Suprapubic skin (tissue), 4 donors: ENCODE measurements around the gene COQ6. TPM values are rescaled to one million over a fixed set of nuclear protein-coding genes. Genes with fewer than 3 reads are reported as not detected.
"Not testable (repeated sequence)": the region's sequence is repeated elsewhere in the genome, so short reads cannot be mapped to it uniquely, and the experiment has no call there.

Experiments used
- DNase-seq, 2 donors: peaks; one replicate each; pipeline ENCODE4 v3.0.0-alpha.2; 2019; ENCODE audit warnings: low spot score in 2 of 2
- H3K27ac ChIP-seq: fragments of 200-600 bp; sonication (generic); one replicate; pipeline ENCODE4 v1.5.1; 2019
- H3K27me3 ChIP-seq: fragments of 200-600 bp; sonication (generic); one replicate; pipeline ENCODE4 v1.5.1; 2019
- H3K36me3 ChIP-seq: fragments of 200-600 bp; sonication (generic); one replicate; pipeline ENCODE4 v1.5.1; 2019
- H3K4me1 ChIP-seq: fragments of 200-600 bp; sonication (generic); one replicate; pipeline ENCODE4 v1.5.1; 2019
- H3K4me3 ChIP-seq: fragments of 200-600 bp; sonication (generic); one replicate; pipeline ENCODE4 v1.5.1; 2019; ENCODE audit warnings: mild to moderate bottlenecking
- H3K9me3 ChIP-seq: fragments of 200-600 bp; sonication (generic); one replicate; pipeline ENCODE4 v1.5.1; 2019
- CTCF ChIP-seq, 2 donors: fragments of 200-600 bp in 1 of 2; fragments of 450-650 bp in 1 of 2; sonication (generic) in 1 of 2; IDR thresholded peaks; one replicate each; pipeline ENCODE4 v1.5.1; 2016 to 2019; ENCODE audit warnings: antibody characterized with exemption in 2 of 2, mild to moderate bottlenecking in 1 of 2, moderate library complexity in 1 of 2
- EP300 ChIP-seq: sonication (generic); formaldehyde crosslinking; IDR thresholded peaks from one replicate; pipeline ENCODE4 v1.6.1; 2017; ENCODE audit warnings: antibody characterized with exemption
- POLR2A ChIP-seq, 2 donors: fragments of 450-650 bp; IDR thresholded peaks; one replicate each; pipeline ENCODE4 v1.6.1; 2017; ENCODE audit warnings: antibody characterized with exemption in 2 of 2, mild to moderate bottlenecking in 2 of 2, moderate library complexity in 2 of 2
- POLR2AphosphoS5 ChIP-seq, 3 donors: sonication (generic); formaldehyde crosslinking; IDR thresholded peaks; one replicate each; pipeline ENCODE4 v1.6.1; 2017; ENCODE audit warnings: antibody characterized with exemption in 3 of 3
- WGBS: methylation state at CpG from one replicate; pipeline ENCODE4 v1.1.5; 2018; 5-methylcytosine and 5-hydroxymethylcytosine counted together
- total RNA-seq, 4 donors: library from RNA; depleted of rRNA; stranded (reverse); fragments of >200 nt; gene quantifications; one replicate each; pipeline ENCODE4 v1.1.0, GENCODE V29; 2016

The COQ6 gene
- total RNA-seq = 10 to 100 TPM; 25.4 to 54.0 (median 42.3) TPM

- Histone ChIP-seq H3K27ac (peak within 1 kb of the TSS; percentile 91), H3K4me1 (peaks cover 16% of the 10 kb centered on the region), H3K36me3 (peaks cover 28% of the 10 kb centered on the region), H3K27me3 (no peaks in the 10 kb centered on the region), H3K9me3 (no peaks in the 10 kb centered on the region), H3K4me3 (peak within 1 kb of the TSS; percentile 80)
- DNase-seq = peak; percentile 96 to 97
- WGBS = under 1% methylated on average over 32 of the region's 70 CpGs
- no peak for TF ChIP-seq EP300
- peak; percentile 74 to 87 (median 82) for TF ChIP-seq POLR2AphosphoS5 (IDR thresholded peaks at IDR 0.05)
- TF ChIP-seq POLR2A (IDR thresholded peaks at IDR 0.05) = peak; percentile 27 to 89
- no peak for TF ChIP-seq CTCF (IDR thresholded peaks at IDR 0.05)
Measured at GRCh38 chr14:73949752-73950734, at the start of gene COQ6, which contains the start of gene FAM161B. Gene COQ6, plus strand, starts transcription at chr14:73950302. Its CDS starts 31 bp downstream, at chr14:73950333. Gene FAM161B, minus strand, starts transcription at chr14:73950094. Its CDS starts 68 bp downstream, at chr14:73950026.

GRCh38 chr14:73903028-73903427 lies 47.1 kb upstream of the COQ6 start:
- Histone ChIP-seq H3K4me1 (no peaks in the 10 kb centered on the region), H3K27ac (no peak overlapping the region), H3K36me3 (peaks cover 83% of the 10 kb centered on the region), H3K9me3 (no peaks in the 10 kb centered on the region), H3K27me3 (no peaks in the 10 kb centered on the region), H3K4me3 (no peak overlapping the region)
- 95% methylated on average over 3 of the region's 3 CpGs for WGBS
- TF ChIP-seq EP300 (no peak), POLR2AphosphoS5 (IDR thresholded peaks at IDR 0.05) (no peak), POLR2A (IDR thresholded peaks at IDR 0.05) (no peak), CTCF (IDR thresholded peaks at IDR 0.05) (no peak)
- DNase-seq = no peak

- WGBS = 100% methylated on average over 1 of the region's 1 CpG
- TF ChIP-seq POLR2AphosphoS5 (IDR thresholded peaks at IDR 0.05) = no peak
- TF ChIP-seq CTCF (IDR thresholded peaks at IDR 0.05) = no peak
- H3K9me3 ChIP-seq = no peaks in the 10 kb centered on the region
- H3K4me1 ChIP-seq = no peaks in the 10 kb centered on the region
- H3K36me3 ChIP-seq = peaks cover 94% of the 10 kb centered on the region
- DNase-seq = no peak
- no peak overlapping the region for H3K4me3 ChIP-seq
- no peaks in the 10 kb centered on the region for H3K27me3 ChIP-seq
- H3K27ac ChIP-seq = no peak overlapping the region
Measured at GRCh38 chr14:73909681-73910080, 40.4 kb upstream of the COQ6 start.

GRCh38 chr14:73913256-73913655 lies 36.8 kb upstream of the COQ6 start:
- no peak for TF ChIP-seq CTCF (IDR thresholded peaks at IDR 0.05)
- no peak for TF ChIP-seq EP300
- no peak for TF ChIP-seq POLR2A (IDR thresholded peaks at IDR 0.05)
- no peak for TF ChIP-seq POLR2AphosphoS5 (IDR thresholded peaks at IDR 0.05)
- Histone ChIP-seq H3K9me3 (no peaks in the 10 kb centered on the region), H3K27me3 (no peaks in the 10 kb centered on the region), H3K4me1 (no peaks in the 10 kb centered on the region), H3K27ac (no peak overlapping the region), H3K36me3 (peaks cover 81% of the 10 kb centered on the region), H3K4me3 (no peak overlapping the region)
- DNase-seq = no peak
- WGBS = 86% methylated on average over 3 of the region's 3 CpGs

- H3K36me3 ChIP-seq = peaks cover 79% of the 10 kb centered on the region
Measured at GRCh38 chr14:73916324-73916723, 33.8 kb upstream of the COQ6 start.

GRCh38 chr14:73919457-73919856 lies 30.6 kb upstream of the COQ6 start:
- H3K27ac ChIP-seq, H3K4me1 ChIP-seq, DNase-seq, H3K9me3 ChIP-seq, H3K4me3 ChIP-seq, H3K27me3 ChIP-seq: not testable (repeated sequence)
- peaks cover 79% of the 10 kb centered on the region for H3K36me3 ChIP-seq
- 98% methylated on average over 2 of the region's 2 CpGs for WGBS

More at GRCh38 chr14:73916324-73916723, 33.8 kb upstream of the COQ6 start:
- TF ChIP-seq CTCF (IDR thresholded peaks at IDR 0.05) (no peak), EP300 (no peak), POLR2AphosphoS5 (IDR thresholded peaks at IDR 0.05) (no peak)
- Histone ChIP-seq H3K27ac (no peak overlapping the region), H3K4me1 (no peaks in the 10 kb centered on the region), H3K27me3 (no peaks in the 10 kb centered on the region), H3K9me3 (no peaks in the 10 kb centered on the region), H3K4me3 (no peak overlapping the region)
- DNase-seq = no peak
- 88% methylated on average over 6 of the region's 6 CpGs for WGBS
